SKM-1 treated with dmso at 0.1 percent for 144 hours (cell line): ENCODE results near the gene TSPO.

ENCODE experiments used
- DNase-seq: peaks from one replicate; lab custom pipeline; 2025; ENCODE audit not compliant: unreplicated experiment; lab: John Stamatoyannopoulos, UW

Gene TSPO

DNA sequence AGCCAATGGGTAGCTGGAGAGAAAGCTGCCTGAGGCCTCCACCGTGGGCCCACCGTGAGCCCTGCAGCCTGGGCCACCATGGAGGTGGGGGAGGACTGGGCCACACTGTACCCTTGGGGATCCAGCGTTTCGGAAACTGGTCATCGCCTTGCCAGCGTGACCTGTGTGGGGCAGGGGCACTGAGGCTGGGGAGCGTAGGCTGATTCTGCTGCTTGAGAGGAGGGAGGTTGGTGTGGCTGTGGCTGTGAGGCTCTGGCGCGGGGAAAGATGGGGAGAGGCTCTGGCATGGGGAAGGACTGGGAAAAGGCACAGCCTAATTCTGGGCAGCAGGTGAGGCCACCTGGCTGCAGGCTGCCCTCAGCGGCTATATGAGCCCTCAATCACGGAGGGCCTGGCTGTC, 48.2 kb downstream of the TSPO start:
- no peak for DNase-seq

DNA sequence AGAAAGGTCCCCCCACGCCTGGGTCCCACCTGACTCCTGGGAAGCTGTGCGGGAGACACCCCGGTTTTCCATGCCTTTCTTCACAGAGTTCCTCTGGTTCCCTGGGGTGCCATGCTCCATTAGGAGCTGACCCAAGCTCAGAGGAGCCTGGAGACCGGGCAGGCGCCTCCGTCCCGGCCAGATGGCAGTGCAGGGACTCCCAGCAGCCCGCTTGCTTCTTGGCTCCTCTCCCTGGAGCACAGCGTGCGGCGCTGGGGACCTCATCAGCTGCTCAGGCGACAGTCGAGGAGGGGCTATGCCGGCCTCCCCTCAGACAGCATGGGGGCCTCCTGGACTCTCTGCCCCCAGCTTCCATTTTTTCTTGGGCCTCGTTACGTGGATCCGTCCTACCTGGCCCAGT, 48.7 kb downstream of the TSPO start:
- DNase-seq, result no peak

DNA sequence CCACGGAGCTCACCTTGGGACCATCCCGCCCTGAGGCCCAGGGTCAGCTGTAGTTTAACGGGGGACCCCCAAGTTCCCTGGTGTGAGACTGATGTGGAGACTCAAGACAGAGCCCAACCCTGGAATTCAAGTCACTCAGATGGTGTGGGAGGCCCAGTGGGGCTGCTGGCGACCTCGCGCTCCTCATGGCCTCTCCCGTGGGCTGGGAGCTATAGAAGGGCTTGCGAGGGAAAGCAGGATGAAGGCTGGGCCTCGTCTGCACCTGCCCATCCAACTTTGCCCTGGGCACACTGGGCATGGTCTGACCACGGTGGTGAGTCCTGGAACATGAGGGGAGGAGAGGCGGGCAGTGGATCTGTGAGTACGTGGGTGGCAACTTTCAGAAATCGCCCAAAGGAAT, 49.2 kb downstream of the TSPO start:
- DNase-seq, result no peak

DNA sequence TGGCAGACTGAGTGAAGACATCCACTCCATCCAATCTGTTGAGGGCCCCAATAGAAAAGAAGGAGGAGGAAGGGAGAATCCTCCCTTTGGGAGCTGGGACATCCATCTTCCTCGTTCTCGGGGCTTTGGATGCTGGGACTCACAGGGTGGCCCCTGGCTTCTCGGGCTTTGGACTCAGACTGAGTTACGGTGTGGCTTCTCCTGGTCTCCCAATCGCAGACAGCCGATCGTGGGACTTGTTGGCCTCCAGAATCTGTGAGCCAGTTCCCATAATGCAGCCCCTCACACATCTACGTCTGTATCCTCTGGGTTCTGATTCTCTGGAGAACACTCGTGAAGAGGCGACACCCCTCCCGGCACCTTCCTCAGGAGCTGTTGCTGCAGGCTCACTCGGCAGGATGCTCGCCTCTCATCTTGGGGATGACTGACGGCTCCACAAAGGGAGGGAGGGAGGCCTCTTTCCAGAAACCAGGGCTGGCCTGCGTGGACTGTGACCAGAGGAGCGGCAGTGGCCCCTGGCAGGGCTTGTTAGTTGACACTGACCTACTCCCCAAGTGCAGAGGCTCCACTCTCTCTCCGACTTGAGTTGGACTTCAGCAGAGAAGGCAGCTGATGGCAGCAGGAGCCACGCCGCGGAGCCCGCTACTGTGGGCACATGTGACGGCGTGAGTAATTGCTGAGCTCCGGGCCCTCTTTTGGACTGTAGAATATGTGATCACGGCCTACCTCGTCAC, 50.3 kb downstream of the TSPO start:
- DNase-seq, result no peak

DNA sequence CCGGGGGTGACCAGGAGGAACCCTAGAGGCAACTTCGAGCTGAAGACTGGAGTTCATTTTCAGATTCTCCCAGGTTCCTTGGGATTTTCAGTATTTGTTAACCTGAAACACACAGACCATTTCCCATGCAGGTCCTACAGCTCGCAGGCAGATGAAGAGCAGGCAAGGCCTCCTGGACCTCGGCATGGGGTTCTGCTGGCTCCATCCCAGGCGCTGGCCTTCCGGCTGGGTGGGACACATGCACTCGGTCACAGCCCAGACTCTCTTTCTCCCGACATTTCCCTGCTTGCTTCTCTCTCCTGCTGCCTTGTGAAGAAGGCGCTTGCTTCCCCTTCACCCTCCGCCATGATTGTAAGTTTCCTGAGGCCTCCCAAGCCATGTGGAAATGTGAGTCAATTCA, 51.0 kb downstream of the TSPO start:
- no peak for DNase-seq

DNA sequence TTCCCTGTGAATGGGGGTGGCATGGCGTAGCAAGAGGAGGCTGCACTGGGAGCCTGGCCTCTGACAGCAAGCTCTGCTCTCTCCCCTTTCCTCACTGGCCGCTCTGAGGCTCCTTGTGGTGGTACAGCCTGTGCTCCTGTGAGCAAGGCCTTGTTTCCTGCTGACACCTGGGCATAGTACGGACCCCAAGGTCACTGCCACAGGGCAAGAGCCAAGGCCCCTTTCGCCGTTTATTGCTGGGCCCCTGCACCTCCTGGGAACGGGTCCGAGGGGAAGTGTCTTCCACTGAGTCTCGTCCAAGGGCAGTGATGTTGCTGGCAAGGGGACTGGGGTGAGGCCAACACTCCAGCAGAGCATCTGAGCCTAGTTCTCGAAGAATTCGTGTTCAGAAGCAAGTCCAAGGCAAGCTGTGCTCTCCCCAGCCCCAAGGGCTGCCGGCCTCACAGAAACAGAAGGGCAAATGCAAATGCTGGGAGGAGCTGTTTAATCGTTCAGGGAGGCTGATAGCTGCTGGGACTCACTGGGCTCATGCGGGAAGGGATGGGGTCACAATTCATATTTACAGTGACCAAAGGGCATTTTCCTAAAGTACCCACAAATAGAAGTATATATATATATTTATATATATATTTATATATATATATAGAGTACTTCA, 51.5 kb downstream of the TSPO start:
- DNase-seq, result no peak

DNA sequence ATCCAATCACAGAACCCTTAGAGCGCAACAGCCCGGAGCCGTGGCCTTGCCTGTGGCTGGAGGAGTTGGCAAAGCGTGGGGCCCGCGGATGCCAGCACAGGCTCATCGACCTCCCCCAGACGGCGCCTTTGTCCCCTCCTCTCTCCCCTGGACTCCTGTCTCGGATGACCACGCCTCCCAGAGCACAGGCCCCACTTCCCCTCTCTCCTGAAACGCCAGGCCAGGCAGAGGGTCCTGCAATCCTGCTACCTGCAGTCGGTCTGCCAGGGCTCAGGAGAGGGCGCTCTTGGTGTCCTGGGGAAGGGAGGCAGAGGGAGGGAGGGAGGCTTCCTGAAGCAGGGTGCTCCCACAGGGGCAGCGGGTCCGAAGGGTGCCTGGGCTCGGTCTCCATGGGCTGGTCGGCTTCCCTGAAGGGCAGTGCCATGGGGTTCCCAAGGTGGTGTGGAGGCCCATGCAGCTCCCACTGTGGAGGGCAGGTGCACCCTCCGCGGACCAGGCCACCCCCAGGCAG, 52.2 kb downstream of the TSPO start:
- DNase-seq, result no peak

DNA sequence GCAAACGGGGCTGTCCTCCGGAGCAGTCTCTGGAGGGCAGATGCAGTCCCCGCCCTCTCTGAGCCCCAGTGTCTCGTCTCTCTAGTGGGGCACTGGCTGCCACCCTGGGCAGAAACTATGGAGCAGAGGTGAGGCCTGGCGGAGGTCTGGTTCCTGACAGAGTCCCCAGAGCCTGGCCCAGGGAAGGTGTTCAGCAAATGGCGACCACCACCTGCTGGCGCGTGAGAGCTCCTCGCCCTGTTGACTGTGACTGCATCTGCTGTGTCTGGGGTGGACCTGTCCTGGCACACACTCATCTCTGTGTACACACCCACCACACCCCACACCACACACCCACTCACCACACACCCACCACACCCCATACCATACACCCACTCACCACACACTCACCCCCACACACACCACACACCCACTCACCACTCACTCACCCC, 53.9 kb downstream of the TSPO start:
- no peak for DNase-seq

DNA sequence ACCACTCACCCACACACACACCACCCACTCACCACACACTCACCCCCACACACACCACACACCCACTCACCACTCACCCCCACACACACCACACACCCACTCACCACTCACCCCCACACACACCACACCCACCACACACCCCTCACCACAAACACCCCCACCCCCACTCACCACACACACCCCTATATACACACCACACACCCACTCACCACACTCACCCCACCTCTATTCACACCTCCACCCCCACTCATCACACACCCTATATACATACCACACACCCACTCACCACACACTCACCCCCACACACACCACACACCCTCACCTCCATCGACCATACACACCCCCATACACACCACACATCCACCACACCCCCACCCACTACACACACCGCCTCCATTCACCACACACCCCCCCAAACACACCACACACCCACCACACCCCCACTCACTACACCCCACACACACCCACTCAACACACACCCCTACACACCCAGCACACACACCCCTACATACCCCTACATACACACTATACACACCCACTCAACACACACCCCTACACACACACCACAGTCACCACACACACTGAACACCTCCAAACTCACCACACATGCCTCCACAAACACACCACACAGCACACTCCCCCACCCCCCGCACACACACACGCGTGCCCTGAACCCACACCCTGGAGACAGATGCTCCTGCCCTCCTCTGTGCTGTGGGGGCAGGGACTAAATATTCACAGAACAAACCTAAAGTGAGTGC, 54.6 kb downstream of the TSPO start:
- DNase-seq, result no peak

DNA sequence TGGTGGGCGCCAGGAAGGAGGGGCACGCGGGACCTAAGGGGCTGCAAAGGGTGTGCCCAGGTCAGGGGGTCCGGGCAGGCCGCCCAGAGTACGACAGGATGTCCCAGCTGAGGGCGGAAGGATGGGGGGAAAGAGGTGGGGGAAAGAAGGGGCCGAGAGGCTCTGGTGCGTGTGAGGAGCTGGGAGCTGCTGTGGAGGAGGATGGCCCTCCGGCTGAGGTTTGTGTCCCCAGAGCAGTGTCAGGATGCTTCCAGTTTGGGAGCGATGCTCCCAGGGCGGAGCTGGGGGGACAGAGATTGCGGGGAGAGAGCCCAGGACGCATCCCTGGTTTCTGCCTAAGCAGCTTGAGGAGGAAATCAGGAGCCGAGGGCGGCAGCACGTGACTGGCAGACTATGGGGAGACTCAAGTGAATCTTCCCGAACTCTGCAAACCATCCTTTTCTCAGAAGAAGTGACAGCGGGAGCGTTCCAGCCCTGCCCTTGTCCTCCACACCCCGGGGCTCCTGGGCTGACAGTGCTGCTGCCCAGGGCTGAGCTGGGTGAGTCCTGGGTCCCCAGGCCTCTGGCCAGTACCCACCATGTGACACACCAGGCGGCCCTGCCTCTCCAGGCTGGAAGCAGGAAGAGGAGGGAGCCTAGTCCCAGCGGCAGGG, 55.3 kb downstream of the TSPO start:
- DNase-seq, result no peak

DNA sequence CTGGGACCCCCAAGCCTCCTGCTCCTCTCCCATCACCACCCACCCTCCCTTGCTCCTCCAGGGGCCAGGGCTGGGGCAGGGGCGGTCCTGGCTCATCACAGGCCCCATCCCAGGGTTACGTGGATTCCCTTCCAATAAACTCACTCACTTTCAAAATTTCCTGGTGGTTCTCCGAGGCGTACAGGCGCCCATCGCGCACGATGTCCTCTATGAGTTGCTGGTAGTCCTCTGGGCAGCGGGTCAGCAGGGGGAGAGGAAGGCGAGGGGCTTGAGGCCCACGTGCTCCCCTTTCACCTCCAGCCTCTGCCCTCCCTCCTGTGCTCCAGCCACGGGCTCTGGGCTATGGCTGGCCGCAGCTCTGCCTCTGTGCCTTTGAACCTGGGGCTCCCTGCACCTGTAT, 56.0 kb downstream of the TSPO start:
- DNase-seq, result no peak

DNA sequence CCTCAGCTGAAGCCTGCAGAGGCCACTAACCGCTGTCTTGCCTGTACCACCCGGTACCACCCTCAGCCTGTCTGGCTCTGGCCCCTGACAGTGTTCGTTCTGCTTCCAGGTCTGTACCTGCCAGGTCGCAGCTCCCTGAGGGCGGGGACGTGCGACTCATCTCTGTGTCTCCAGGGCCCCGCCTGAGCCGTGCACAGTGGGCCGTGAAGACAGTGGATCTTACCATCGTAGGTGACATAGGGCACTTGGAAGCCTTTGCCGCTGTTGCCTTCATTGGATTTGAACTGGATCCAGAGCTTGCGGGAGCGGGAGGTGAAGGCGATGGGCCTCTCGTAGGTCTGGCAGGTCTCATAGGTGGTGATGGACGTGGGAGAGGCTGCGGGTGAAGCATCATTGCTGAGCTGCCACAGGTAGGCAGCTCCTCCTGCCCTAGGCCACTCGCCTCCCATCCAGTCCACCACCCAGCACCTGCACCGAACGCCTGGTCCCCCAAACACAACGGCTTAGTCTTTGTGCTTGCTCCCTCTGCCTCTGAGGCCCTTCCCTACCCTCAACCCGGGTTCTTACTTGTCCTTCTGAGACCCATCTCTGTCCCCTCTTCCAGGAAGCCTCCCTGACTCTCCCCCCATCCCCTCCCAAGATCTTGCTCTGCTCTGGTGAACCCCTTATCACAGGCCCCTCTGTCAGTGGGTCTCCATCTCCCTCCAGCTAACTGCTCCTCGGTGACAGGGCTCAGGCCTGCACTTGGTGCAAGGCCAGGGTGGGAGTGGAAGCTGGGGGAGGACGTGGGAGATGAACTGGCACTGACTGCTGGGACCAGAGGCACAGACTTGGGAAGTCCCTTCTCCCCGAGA, 56.7 kb downstream of the TSPO start:
- DNase-seq, result no peak

DNA sequence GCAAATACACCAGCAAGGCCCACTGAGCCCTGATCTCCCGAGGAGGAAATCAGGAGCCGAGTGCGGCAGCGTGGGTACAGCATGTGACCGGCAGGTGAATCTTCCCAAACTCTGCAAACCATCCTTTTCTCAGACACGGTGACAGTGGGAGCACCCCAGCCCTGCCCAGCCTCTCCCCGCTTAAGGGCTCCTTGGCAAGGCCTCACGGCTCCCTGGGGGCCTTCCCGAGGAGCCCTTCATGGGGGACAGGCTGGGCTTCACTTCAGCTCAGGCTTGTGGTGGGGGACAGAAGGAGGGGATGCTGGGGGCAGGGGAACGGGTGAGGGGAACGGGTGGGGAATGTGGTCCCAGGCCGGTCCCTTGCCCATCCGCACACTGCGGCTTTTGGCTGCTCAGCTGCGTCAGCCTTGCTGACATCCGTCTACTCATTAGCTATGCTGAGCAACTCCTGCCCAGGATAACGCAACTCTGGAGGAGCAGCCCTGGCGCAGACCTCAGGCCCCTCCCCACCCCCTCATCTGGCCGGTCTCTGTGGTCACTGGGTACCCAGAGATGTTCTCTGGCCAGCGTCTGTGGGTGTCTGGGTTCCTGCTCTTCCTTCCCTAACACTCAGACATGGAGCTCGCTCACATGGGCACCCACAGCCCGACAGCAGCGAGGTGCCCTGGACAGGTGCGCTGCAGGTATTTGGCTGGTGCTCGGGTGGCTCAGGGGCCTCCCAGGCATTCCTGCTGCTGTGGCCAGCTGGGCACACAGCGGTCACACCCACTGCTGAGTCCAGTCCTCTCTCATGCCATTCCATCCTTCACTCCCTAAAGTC, 57.6 kb downstream of the TSPO start:
- DNase-seq, result no peak

DNA sequence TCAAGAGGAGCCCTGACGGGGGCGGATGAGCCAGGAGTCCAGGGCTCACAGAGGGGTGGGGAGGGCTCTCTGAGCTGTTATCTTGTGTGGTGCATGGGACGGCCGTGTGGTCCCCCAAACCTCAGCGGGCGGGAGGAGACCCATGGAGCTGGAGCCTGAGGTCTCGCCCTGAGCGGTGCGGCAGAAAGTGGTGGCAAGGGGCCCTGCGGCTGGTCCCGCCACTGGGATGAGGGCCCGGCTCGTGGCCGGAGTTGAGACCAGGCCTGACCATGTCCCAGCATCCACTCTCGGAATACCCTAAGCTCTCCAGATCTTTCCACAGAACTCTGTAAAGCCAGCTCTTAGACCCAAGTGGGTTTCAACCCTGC, 58.1 kb downstream of the TSPO start:
- no peak for DNase-seq

DNA sequence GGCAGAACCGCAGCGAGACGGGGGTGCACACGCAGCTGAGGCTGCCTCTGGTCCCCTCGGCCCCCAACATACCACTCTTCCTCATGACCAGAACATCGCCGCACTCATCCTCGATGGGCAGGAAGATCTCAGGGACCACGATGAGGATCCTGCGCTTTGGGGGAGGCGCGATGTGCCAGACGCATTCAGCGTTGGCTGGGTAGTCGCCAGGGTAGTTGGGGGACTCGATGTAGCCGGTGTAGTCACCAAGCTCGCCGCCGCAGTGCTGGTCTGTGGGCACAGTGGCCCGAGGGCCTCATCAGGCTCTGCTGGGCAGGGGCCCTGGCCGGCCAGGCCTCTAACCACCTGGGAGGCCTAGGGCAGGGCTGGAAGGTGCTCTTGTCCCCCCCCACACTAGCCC, 58.6 kb downstream of the TSPO start:
- DNase-seq, result no peak

DNA sequence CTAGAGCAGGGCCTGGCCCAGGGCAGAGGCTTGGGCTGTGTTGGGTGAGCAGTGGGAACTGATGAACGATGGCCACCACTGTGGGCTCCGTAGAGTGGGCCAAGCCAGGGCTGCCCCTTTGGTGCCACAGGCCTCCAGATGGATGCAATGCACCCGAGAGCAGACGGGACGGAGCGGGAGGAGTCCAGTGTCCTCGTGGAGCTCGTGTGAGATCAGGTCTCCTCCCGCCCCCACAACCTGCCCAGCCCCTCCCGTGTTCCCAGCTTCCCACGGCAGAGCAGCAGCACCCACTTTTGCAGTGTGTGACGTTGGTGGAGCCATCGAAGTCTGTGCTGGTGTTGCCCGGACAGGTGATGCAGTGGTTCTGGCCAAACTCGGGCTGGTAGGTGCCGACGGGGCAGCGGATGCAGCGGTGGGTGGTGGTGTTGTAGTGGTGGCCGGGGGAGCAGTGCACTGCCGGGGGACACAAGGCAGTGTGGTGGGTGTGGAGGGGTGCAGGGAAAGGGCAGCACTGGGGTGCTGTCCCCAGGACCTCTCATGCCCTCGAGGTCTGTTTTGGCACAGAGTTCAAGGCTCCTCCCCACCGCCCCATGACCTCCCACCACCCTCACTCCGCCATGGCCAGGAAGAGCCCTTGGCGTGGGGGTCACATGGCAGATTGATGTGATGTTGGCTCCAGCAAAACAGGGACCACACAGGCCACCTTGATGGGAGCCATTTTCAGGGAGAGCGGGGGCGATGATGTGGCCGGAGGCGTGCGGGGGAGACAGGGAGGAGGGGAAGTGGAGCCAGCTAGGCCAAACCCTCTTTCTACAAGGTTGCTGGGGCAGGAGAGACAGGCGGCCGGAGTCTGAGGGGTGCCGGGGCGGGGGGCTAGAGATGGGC, 59.5 kb downstream of the TSPO start:
- DNase-seq, result no peak

DNA sequence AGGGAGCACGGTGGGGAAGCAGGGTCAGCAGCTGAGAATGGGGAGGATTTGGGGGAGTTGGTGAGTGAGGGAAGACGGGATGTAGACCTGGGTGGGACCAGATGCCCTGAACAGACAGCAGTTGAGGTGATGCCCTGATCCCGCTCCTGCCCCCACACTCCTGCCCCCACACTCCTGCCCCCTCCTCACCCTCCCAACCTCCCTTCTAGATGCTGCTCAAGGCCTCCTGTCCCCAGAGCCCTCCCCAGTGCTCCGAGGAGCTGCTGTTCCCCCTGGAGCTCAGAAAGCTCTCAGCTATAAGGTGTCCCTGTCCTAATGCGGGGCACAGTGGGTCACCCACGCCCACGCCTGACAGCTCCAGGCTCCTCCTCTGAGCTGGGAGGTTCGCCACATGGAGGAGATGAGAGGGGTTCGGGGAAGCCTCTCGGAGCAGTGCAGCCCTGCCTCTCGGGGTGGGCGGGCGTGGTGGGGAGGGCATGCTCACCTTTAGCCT, 60.6 kb downstream of the TSPO start:
- DNase-seq, result no peak

DNA sequence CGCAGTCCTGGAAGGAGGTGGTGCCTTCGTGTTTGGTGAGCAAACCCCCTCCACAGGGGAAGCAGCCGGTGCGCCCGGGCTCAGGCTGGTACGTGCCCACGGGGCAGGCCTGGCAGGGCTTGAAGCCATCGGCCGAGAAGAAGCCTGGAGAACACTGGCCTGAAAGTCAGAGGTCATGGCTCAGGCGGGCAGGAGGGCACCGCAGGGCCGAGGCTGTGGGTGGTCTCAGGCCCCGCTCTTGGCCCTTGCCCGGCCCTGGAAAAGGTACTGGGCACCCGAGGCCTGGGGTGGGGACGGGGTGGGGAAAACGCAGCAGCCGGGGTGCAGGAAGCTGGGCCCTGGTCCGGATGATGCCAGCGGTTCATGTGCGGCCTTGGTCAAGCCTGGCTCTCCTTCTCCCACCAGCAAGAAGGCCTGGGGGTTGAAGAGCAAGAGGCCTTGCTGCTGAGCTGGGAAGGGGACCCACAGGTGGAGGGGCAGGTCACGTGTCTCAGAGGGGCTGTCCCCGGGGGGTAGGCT, 61.1 kb downstream of the TSPO start:
- no peak for DNase-seq
